A204.1 (cell line): ENCODE results near the gene POU6F2.
A peak's percentile ranks its signal among the peaks of the same experiment; 100 is the strongest.

Experiments
- FAIRE-seq: peaks from 2 replicates; lab custom pipeline; 2012; peaks lifted over from hg19 to GRCh38; lab: Jason Lieb, UNC

POU6F2 gene

GRCh38 chr7:39356172-39356925 lies 378.6 kb downstream of the POU6F2 start:
- FAIRE-seq, result no peak

GRCh38 chr7:39357648-39358047 lies 379.9 kb downstream of the POU6F2 start:
- no peak for FAIRE-seq

- FAIRE-seq, result no peak
Observed at GRCh38 chr7:39360038-39360437, 382.3 kb downstream of the POU6F2 start.

- FAIRE-seq, result no peak
Observed at GRCh38 chr7:39360766-39361165, 383.1 kb downstream of the POU6F2 start.

GRCh38 chr7:39365751-39366295 lies 388.1 kb downstream of the POU6F2 start:
- FAIRE-seq, result no peak

GRCh38 chr7:39367451-39367850 lies 389.7 kb downstream of the POU6F2 start:
- no peak for FAIRE-seq

- FAIRE-seq, result no peak
Observed at GRCh38 chr7:39367943-39368342, 390.2 kb downstream of the POU6F2 start.

GRCh38 chr7:39372383-39372782 lies 394.7 kb downstream of the POU6F2 start:
- no peak for FAIRE-seq

GRCh38 chr7:39374436-39375040 lies 396.8 kb downstream of the POU6F2 start:
- no peak for FAIRE-seq

- no peak for FAIRE-seq
Observed at GRCh38 chr7:39375047-39375873, 397.6 kb downstream of the POU6F2 start.

GRCh38 chr7:39375874-39376190 lies 398.1 kb downstream of the POU6F2 start:
- no peak for FAIRE-seq

GRCh38 chr7:39376881-39377280 lies 399.2 kb downstream of the POU6F2 start:
- peak; percentile 99 for FAIRE-seq

GRCh38 chr7:39379416-39379815 lies 401.7 kb downstream of the POU6F2 start:
- FAIRE-seq, result no peak

- no peak for FAIRE-seq
Observed at GRCh38 chr7:39383136-39383535, 405.4 kb downstream of the POU6F2 start.

GRCh38 chr7:39384386-39384785 lies 406.7 kb downstream of the POU6F2 start:
- FAIRE-seq, result no peak

GRCh38 chr7:39386718-39387117 lies 409.0 kb downstream of the POU6F2 start:
- no peak for FAIRE-seq

GRCh38 chr7:39392151-39392550 lies 414.4 kb downstream of the POU6F2 start:
- FAIRE-seq, result no peak

GRCh38 chr7:39394105-39394680 lies 416.5 kb downstream of the POU6F2 start:
- no peak for FAIRE-seq

- no peak for FAIRE-seq
Observed at GRCh38 chr7:39399458-39399857, 421.7 kb downstream of the POU6F2 start.

- FAIRE-seq, result no peak
Observed at GRCh38 chr7:39399986-39400385, 422.3 kb downstream of the POU6F2 start.

- FAIRE-seq, result no peak
Observed at GRCh38 chr7:39400836-39401235, 423.1 kb downstream of the POU6F2 start.

GRCh38 chr7:39402034-39402433 lies 424.3 kb downstream of the POU6F2 start:
- no peak for FAIRE-seq

GRCh38 chr7:39404907-39405306 lies 427.2 kb downstream of the POU6F2 start:
- FAIRE-seq, result peak; percentile 40
